Right cardiac atrium (tissue), 5 donors: ENCODE data around the gene LMNA. TPM values are rescaled to one million over a fixed set of nuclear protein-coding genes. Genes with fewer than 3 reads are reported as not detected.
A peak's percentile ranks its signal among the peaks of the same experiment; 100 is the strongest.

Source experiments
- ATAC-seq, 2 donors: fragments of 200-7000 bp; cut with Tn5 transposase; one replicate each; pipeline versions ENCODE4 v1.8.0 to v1.9.1; 2020; ENCODE audit warnings: moderate library complexity in 2 of 2, mild to moderate bottlenecking in 1 of 2
- DNase-seq, 3 donors: peaks; one replicate each; pipeline ENCODE4 v3.0.0-alpha.2; 2020
- H3K27ac ChIP-seq: one replicate; pipeline ENCODE4 v1.5.1; 2013; ENCODE audit warnings: mild to moderate bottlenecking, low read length, control low read depth, moderate library complexity
- H3K27me3 ChIP-seq: one replicate; pipeline ENCODE4 v1.6.1; 2013; ENCODE audit not compliant: control insufficient read depth, insufficient read depth
- H3K4me1 ChIP-seq: one replicate; pipeline ENCODE4 v1.6.1; 2013; ENCODE audit warnings: low read length; ENCODE audit not compliant: control insufficient read depth, insufficient read depth
- H3K4me3 ChIP-seq: one replicate; pipeline ENCODE4 v1.5.1; 2013; ENCODE audit warnings: low read length, control low read depth
- H3K9me3 ChIP-seq: one replicate; pipeline ENCODE4 v1.6.1; 2013; ENCODE audit warnings: low read length; ENCODE audit not compliant: control insufficient read depth
- WGBS: extraction: QIAGEN DNeasy Blood & Tissue Kit; methylation state at CpG from one replicate; pipeline ENCODE4 v1.1.7; 2013; 5-methylcytosine and 5-hydroxymethylcytosine counted together
- intact Hi-C, 4 donors: fragments of 100-400 bp; cut with DNase I; formaldehyde crosslinking; loops; one replicate each; pipeline versions ENCODE4 v1.11.0 to v1.14.0; 2022 to 2023
- polyA plus RNA-seq: library from polyadenylated mRNA; stranded (reverse); fragments of 200-250 nt; gene quantifications from one replicate; pipeline ENCODE4 v1.2.3, GENCODE V29; 2013
- total RNA-seq, 4 donors: library from RNA; stranded (reverse); fragmentation: NEBNext Ultra II Directional; extraction: Animal tissue kit (Norgen Biotek cat#: 25700); gene quantifications; one replicate each; pipeline ENCODE4 v1.2.1, GENCODE V29; 2021
- donor health status: healthy with polysubstance abuse.
- donor health status: DM: no; HTN: yes; CAD: no.
- donor health status: DM: no; HTN: no; CAD: no.
- donor health status: DM: no; HTN: yes; CAD: no; lungs with severe emphysema.
- donor health status: DM: yes; HTN: yes; CAD: no.

LMNA gene
- total and polyA plus RNA-seq, 5 donors, result 238 to 451 (median 272) TPM

GRCh38 chr1:156073740-156074139 lies 40.8 kb upstream of the LMNA start:
- H3K9me3 ChIP-seq, result no peaks in the 10 kb centered on the region
- no peak overlapping the region for H3K27ac ChIP-seq
- no peaks in the 10 kb centered on the region for H3K4me1 ChIP-seq
- ATAC-seq (no peak), DNase-seq (peak in 1 of 3 donors; percentile 2)
- 46% methylated on average over 5 of the region's 5 CpGs for WGBS
- no peaks in the 10 kb centered on the region for H3K27me3 ChIP-seq
- no peak overlapping the region for H3K4me3 ChIP-seq
- intact Hi-C loops, result no loop called here

- H3K9me3 ChIP-seq, result no peaks in the 10 kb centered on the region
- intact Hi-C loops, result no loop called here
- H3K4me3 ChIP-seq, result no peak overlapping the region
- WGBS, result 47% methylated on average over 8 of the region's 8 CpGs
- no peak overlapping the region for H3K27ac ChIP-seq
- DNase-seq, result peak in 2 of 3 donors; percentile 3 to 11
- no peaks in the 10 kb centered on the region for H3K4me1 ChIP-seq
- H3K27me3 ChIP-seq, result no peaks in the 10 kb centered on the region
- ATAC-seq, result no peak
Measured at GRCh38 chr1:156074661-156075060, 39.9 kb upstream of the LMNA start.

- Histone ChIP-seq H3K4me1 (no peaks in the 10 kb centered on the region), H3K4me3 (no peak overlapping the region), H3K27me3 (no peaks in the 10 kb centered on the region), H3K27ac (no peak overlapping the region), H3K9me3 (no peaks in the 10 kb centered on the region)
- 33% methylated on average over 3 of the region's 3 CpGs for whole genome bisulfite sequencing
- DNase-seq (peak in 2 of 3 donors; percentile 24 to 54), ATAC-seq (no peak)
- intact Hi-C loops, result no loop called here
Measured at GRCh38 chr1:156075162-156075561, 39.3 kb upstream of the LMNA start.

- H3K4me1 ChIP-seq, result no peaks in the 10 kb centered on the region
- H3K27ac ChIP-seq, result no peak overlapping the region
- no peaks in the 10 kb centered on the region for H3K9me3 ChIP-seq
- no peak overlapping the region for H3K4me3 ChIP-seq
- 47% methylated on average over 4 of the region's 4 CpGs for WGBS
- peak in 1 of 2 donors; percentile 6 for ATAC-seq
- peak in 1 of 3 donors; percentile 6 for DNase-seq
- no peaks in the 10 kb centered on the region for H3K27me3 ChIP-seq
- intact Hi-C loops, result no loop called here
Measured at GRCh38 chr1:156075775-156076204, 38.7 kb upstream of the LMNA start.

GRCh38 chr1:156076609-156077429 lies 37.7 kb upstream of the LMNA start:
- 34% methylated on average over 73 of the region's 73 CpGs for WGBS
- peak overlapping the region; percentile 42 for H3K4me3 ChIP-seq
- H3K9me3 ChIP-seq, result no peaks in the 10 kb centered on the region
- no peak overlapping the region for H3K27ac ChIP-seq
- ATAC-seq (peak; percentile 89), DNase-seq (peak; percentile 75 to 90 (median 90))
- H3K4me1 ChIP-seq, result no peaks in the 10 kb centered on the region
- intact Hi-C loops, result no loop called here
- H3K27me3 ChIP-seq, result no peaks in the 10 kb centered on the region

GRCh38 chr1:156077430-156077760 lies 37.1 kb upstream of the LMNA start:
- H3K4me1 ChIP-seq, result no peaks in the 10 kb centered on the region
- H3K4me3 ChIP-seq, result no peak overlapping the region
- no peak overlapping the region for H3K27ac ChIP-seq
- WGBS, result 92% methylated on average over 19 of the region's 19 CpGs
- no peak for ATAC-seq
- H3K27me3 ChIP-seq, result no peaks in the 10 kb centered on the region
- no peaks in the 10 kb centered on the region for H3K9me3 ChIP-seq
- DNase-seq, result peak in 1 of 3 donors; percentile 61
- intact Hi-C loops, result no loop called here

- H3K4me3 ChIP-seq, result no peak overlapping the region
- 90% methylated on average over 5 of the region's 5 CpGs for WGBS
Measured at GRCh38 chr1:156078728-156079127, 35.8 kb upstream of the LMNA start.

GRCh38 chr1:156079762-156080161 lies 34.7 kb upstream of the LMNA start:
- WGBS, result 74% methylated on average over 5 of the region's 5 CpGs
- ATAC-seq, result no peak
- intact Hi-C loops, result loop anchor here in 1 of 4 donors (10.0 kb wide), 1 partner anchor 235 kb away; no protein-coding TSS in a partner anchor
- Histone ChIP-seq H3K9me3 (no peaks in the 10 kb centered on the region), H3K4me3 (no peak overlapping the region), H3K27me3 (no peaks in the 10 kb centered on the region), H3K4me1 (no peaks in the 10 kb centered on the region), H3K27ac (no peak overlapping the region)
- peak in 1 of 3 donors; percentile 3 for DNase-seq

More at GRCh38 chr1:156078728-156079127, 35.8 kb upstream of the LMNA start:
- Histone ChIP-seq H3K4me1 (no peaks in the 10 kb centered on the region), H3K9me3 (no peaks in the 10 kb centered on the region), H3K27ac (no peak overlapping the region), H3K27me3 (no peaks in the 10 kb centered on the region)
- ATAC-seq, result no peak
- DNase-seq, result no peak
- intact Hi-C loops, result no loop called here

GRCh38 chr1:156080241-156080862 lies 34.2 kb upstream of the LMNA start:
- no peaks in the 10 kb centered on the region for H3K9me3 ChIP-seq
- no peaks in the 10 kb centered on the region for H3K27me3 ChIP-seq
- 48% methylated on average over 8 of the region's 8 CpGs for WGBS
- H3K4me3 ChIP-seq, result no peak overlapping the region
- no peak overlapping the region for H3K27ac ChIP-seq
- intact Hi-C loops, result loop anchor here in 1 of 4 donors (10.0 kb wide), 1 partner anchor 234 kb away; no protein-coding TSS in a partner anchor
- DNase-seq, result peak in 2 of 3 donors; percentile 34 to 48
- ATAC-seq, result no peak
- no peaks in the 10 kb centered on the region for H3K4me1 ChIP-seq

GRCh38 chr1:156080863-156081179 lies 33.7 kb upstream of the LMNA start:
- ATAC-seq (no peak), DNase-seq (peak in 1 of 3 donors; percentile 34)
- Histone ChIP-seq H3K27ac (no peak overlapping the region), H3K9me3 (no peaks in the 10 kb centered on the region), H3K4me1 (no peaks in the 10 kb centered on the region), H3K27me3 (no peaks in the 10 kb centered on the region), H3K4me3 (no peak overlapping the region)
- 42% methylated on average over 4 of the region's 4 CpGs for WGBS
- intact Hi-C loops, result loop anchor here in 1 of 4 donors (10.0 kb wide), 1 partner anchor 234 kb away; no protein-coding TSS in a partner anchor

GRCh38 chr1:156081180-156081916 lies 33.2 kb upstream of the LMNA start:
- intact Hi-C loops, result loop anchor here in 1 of 4 donors (10.0 kb wide), 1 partner anchor 233 kb away; no protein-coding TSS in a partner anchor
- Histone ChIP-seq H3K4me1 (no peaks in the 10 kb centered on the region), H3K27me3 (no peaks in the 10 kb centered on the region), H3K4me3 (peak overlapping the region; percentile 91), H3K27ac (no peak overlapping the region), H3K9me3 (no peaks in the 10 kb centered on the region)
- WGBS, result 3% methylated on average over 61 of the region's 61 CpGs
- DNase-seq (peak in 2 of 3 donors; percentile 58 to 63), ATAC-seq (no peak)
